Left lobe of liver (tissue), 2 donors: Measurements from ENCODE around the gene ZGLP1. TPM values are rescaled to one million over a fixed set of nuclear protein-coding genes. Genes with fewer than 3 reads are reported as not detected.
"Not testable (repeated sequence)": the region's sequence is repeated elsewhere in the genome, so short reads cannot be mapped to it uniquely, and the experiment has no call there.

Experiments
- ATAC-seq: fragments of 200-7000 bp; cut with Tn5 transposase; one replicate; pipeline ENCODE4 v1.9.1; 2020; ENCODE audit warnings: mild to moderate bottlenecking, moderate library complexity
- DNase-seq: peaks from one replicate; pipeline ENCODE4 v3.0.0-alpha.2; 2020; ENCODE audit warnings: low spot score
- total RNA-seq: library from RNA; stranded (reverse); gene quantifications from one replicate; pipeline ENCODE4 v1.2.1, GENCODE V29; 2021
- donor health status: DM: no; HTN: no; CAD: no; lungs with moderate emphysema.
- donor health status: DM: no; HTN: yes; CAD: no.

The ZGLP1 gene
- total RNA-seq, 1 donor from 2014 or later = 4.2 TPM

GRCh38 chr19:10283301-10284064 lies 26.1 kb downstream of the ZGLP1 start:
- no peak for ATAC-seq
- DNase-seq = no peak

GRCh38 chr19:10282043-10282442 lies 27.6 kb downstream of the ZGLP1 start:
- not testable (repeated sequence) for DNase-seq, ATAC-seq

GRCh38 chr19:10279737-10280442 lies 29.7 kb downstream of the ZGLP1 start:
- no peak for DNase-seq

GRCh38 chr19:10278935-10279334 lies 30.7 kb downstream of the ZGLP1 start:
- DNase-seq (no peak), ATAC-seq (no peak)

More at GRCh38 chr19:10279737-10280442, 29.7 kb downstream of the ZGLP1 start:
- ATAC-seq = no peak

- DNase-seq (no peak), ATAC-seq (no peak)
Observed at GRCh38 chr19:10277795-10278589, 31.6 kb downstream of the ZGLP1 start.

GRCh38 chr19:10274589-10274988 lies 35.0 kb downstream of the ZGLP1 start:
- no peak for DNase-seq
- no peak for ATAC-seq

GRCh38 chr19:10271543-10272086 lies 38.0 kb downstream of the ZGLP1 start:
- no peak for ATAC-seq
- DNase-seq = no peak

- ATAC-seq (peak; percentile 76), DNase-seq (peak; percentile 86)
Observed at GRCh38 chr19:10270616-10271394, 38.8 kb downstream of the ZGLP1 start, which contains the start of gene ICAM1. Gene ICAM1, plus strand, starts transcription at chr19:10271120. Its CDS starts 40 bp downstream, at chr19:10271160.

- peak; percentile 64 for ATAC-seq
- peak; percentile 76 for DNase-seq
Observed at GRCh38 chr19:10270180-10270615, 39.4 kb downstream of the ZGLP1 start.

GRCh38 chr19:10269333-10270179 lies 40.1 kb downstream of the ZGLP1 start:
- ATAC-seq (peak; percentile 82), DNase-seq (peak; percentile 86)

GRCh38 chr19:10268071-10268470 lies 41.5 kb downstream of the ZGLP1 start:
- DNase-seq = no peak
- no peak for ATAC-seq

- no peak for DNase-seq
- ATAC-seq = no peak
Observed at GRCh38 chr19:10266706-10267105, 42.9 kb downstream of the ZGLP1 start.

GRCh38 chr19:10262771-10263170 lies 46.8 kb downstream of the ZGLP1 start:
- no peak for DNase-seq
- no peak for ATAC-seq

- DNase-seq (no peak), ATAC-seq (no peak)
Observed at GRCh38 chr19:10260141-10260584, 49.5 kb downstream of the ZGLP1 start.

- ATAC-seq = peak; percentile 73
Observed at GRCh38 chr19:10259162-10259905, 50.3 kb downstream of the ZGLP1 start.

GRCh38 chr19:10258080-10258710 lies 51.4 kb downstream of the ZGLP1 start:
- no peak for ATAC-seq
- DNase-seq = no peak

More at GRCh38 chr19:10259162-10259905, 50.3 kb downstream of the ZGLP1 start:
- peak; percentile 76 for DNase-seq

GRCh38 chr19:10256970-10257615 lies 52.5 kb downstream of the ZGLP1 start:
- no peak for ATAC-seq
- no peak for DNase-seq
